ENCODE data around the gene TTLL9. TPM values are rescaled to one million over a fixed set of nuclear protein-coding genes. Genes with fewer than 3 reads are reported as not detected.

The TTLL9 gene
- polyA plus RNA-seq, 1 of the 3 experiments (the other 2 are of a cell fraction): 0.23 TPM

- Histone ChIP-seq H3K79me2 (ENCODE audit: insufficient read depth) (no peaks in the 10 kb centered on the region), H3K4me1 (ENCODE audit: control insufficient read depth in 1 of 2, insufficient read depth in 2 of 2, low read depth in 1 of 2, low read length in 1 of 2) (peaks cover 0 to 8% of the 10 kb centered on the region in 2 experiments; a peak in 1 of 4 replicates), H3K9me3 (no peaks in the 10 kb centered on the region), H4K20me1 (ENCODE audit: insufficient read depth) (no peaks in the 10 kb centered on the region), H3K36me3 (replicated peaks in 1 of 2; ENCODE audit: control insufficient read depth in 1 of 2, insufficient read depth in 2 of 2, low read length in 1 of 2) (no peaks in the 10 kb centered on the region), H3F3A (replicated peaks; ENCODE audit: insufficient read depth) (peaks cover 11% of the 10 kb centered on the region), H3K4me3 (ENCODE audit: low read depth in 2 of 2, low read length in 1 of 2) (peak overlapping the region; percentile 41 to 70), H3K27ac (ENCODE audit: low read depth in 2 of 2, low read length in 1 of 2) (peak overlapping the region in 1 of 2 experiments; percentile 66; a peak in 2 of 4 replicates), H2AFZ (ENCODE audit: low read depth) (no peak overlapping the region), H3K27me3 (ENCODE audit: insufficient read depth) (no peaks in the 10 kb centered on the region), H3K9me2 (no peaks in the 10 kb centered on the region), H3K9ac (no peak overlapping the region), H3K4me2 (peak overlapping the region; percentile 60; the same call in 1 of the 2 replicates)
- DNase-seq: peak; percentile 94
- WGBS (ENCODE audit: low lambda C conversion rate): 4% methylated on average over 25 of the region's 29 CpGs
- TF ChIP-seq RAD21 (IDR thresholded peaks at IDR 0.05; ENCODE audit: low read length) (peak; percentile 96), CTCF (IDR thresholded peaks at IDR 0.05) (peak; percentile 98), FOXJ3 (CRISPR knock-in tag; IDR thresholded peaks at IDR 0.05) (no peak), PBX3 (IDR thresholded peaks at IDR 0.05) (peak; percentile 84), SMC3 (IDR thresholded peaks at IDR 0.05; ENCODE audit: low read depth, low read length) (peak; percentile 90), CHD2 (IDR thresholded peaks at IDR 0.05; ENCODE audit: low read length, partially characterized antibody) (peak; percentile 68), TCF12 (IDR thresholded peaks at IDR 0.05) (peak; percentile 31; the same call in 1 of the 2 replicates), RCOR1 (IDR thresholded peaks at IDR 0.05; ENCODE audit: low read length) (peak; percentile 48; the same call in 1 of the 2 replicates), FOSL2 (IDR thresholded peaks at IDR 0.05; ENCODE audit: borderline replicate concordance, low read depth) (no peak)
- POLR2A ChIA-PET: no interaction called here
- CTCF ChIA-PET: interaction anchor here (0.6 to 7.6 kb wide), 64 partner anchors 9 to 830 kb away, joined by 3 to 174 read pairs (median 4); partner anchors contain the start of genes BCL2L1, FOXS1, PDRG1 and TM9SF4
These were observed 47.8 kb upstream of the TTLL9 start for GRCh38 chr20:31822421-31823330.

- Histone ChIP-seq H3F3A (replicated peaks; ENCODE audit: insufficient read depth) (peaks cover 11% of the 10 kb centered on the region), H4K20me1 (ENCODE audit: insufficient read depth) (no peaks in the 10 kb centered on the region), H3K79me2 (ENCODE audit: insufficient read depth) (no peaks in the 10 kb centered on the region), H3K36me3 (replicated peaks in 1 of 2; ENCODE audit: control insufficient read depth in 1 of 2, insufficient read depth in 2 of 2, low read length in 1 of 2) (no peaks in the 10 kb centered on the region), H3K4me2 (peak overlapping the region; percentile 60; the same call in 1 of the 2 replicates), H3K9ac (no peak overlapping the region), H3K4me1 (ENCODE audit: control insufficient read depth in 1 of 2, insufficient read depth in 2 of 2, low read depth in 1 of 2, low read length in 1 of 2) (peaks cover 0 to 8% of the 10 kb centered on the region in 2 experiments; a peak in 1 of 4 replicates), H3K9me2 (no peaks in the 10 kb centered on the region), H2AFZ (ENCODE audit: low read depth) (0 out of 2 replicates have a peak overlapping the region, but pooled peaks have one; percentile 16), H3K27me3 (ENCODE audit: insufficient read depth) (no peaks in the 10 kb centered on the region), H3K9me3 (no peaks in the 10 kb centered on the region), H3K4me3 (ENCODE audit: low read depth in 2 of 2, low read length in 1 of 2) (no peak overlapping the region; a peak in 1 of 4 replicates), H3K27ac (ENCODE audit: low read depth in 2 of 2, low read length in 1 of 2) (no peak overlapping the region)
- ChIA-PET CTCF (interaction anchor here (0.6 to 7.6 kb wide), 59 partner anchors 9 to 829 kb away, joined by 3 to 174 read pairs (median 5); partner anchors contain the start of genes BCL2L1, FOXS1, PDRG1 and TM9SF4), POLR2A (no interaction called here)
- 86% methylated on average over 9 of the region's 14 CpGs for WGBS (ENCODE audit: low lambda C conversion rate)
- TF ChIP-seq GABPA (IDR thresholded peaks at IDR 0.05; ENCODE audit: low read depth): no peak
- no peak for TF ChIP-seq TAF1 (IDR thresholded peaks at IDR 0.05; ENCODE audit: borderline replicate concordance, low read depth, low read length)
- no peak for TF ChIP-seq EP300 (IDR thresholded peaks at IDR 0.05; ENCODE audit: borderline replicate concordance in 1 of 2, low read depth in 1 of 2, low read length in 1 of 2)
- TF ChIP-seq MAX (IDR thresholded peaks at IDR 0.05; ENCODE audit: low read depth): no peak
- no peak for TF ChIP-seq NRF1 (IDR thresholded peaks at IDR 0.05; ENCODE audit: low read depth, low read length)
- TF ChIP-seq RFX5 (IDR thresholded peaks at IDR 0.05; ENCODE audit: low read length): no peak
- no peak for TF ChIP-seq GATA2 (CRISPR knock-in tag; IDR thresholded peaks at IDR 0.05)
- TF ChIP-seq YY1 (IDR thresholded peaks at IDR 0.05; ENCODE audit: low read depth): no peak
- no peak for TF ChIP-seq RCOR1 (IDR thresholded peaks at IDR 0.05; ENCODE audit: low read length)
- no peak for TF ChIP-seq MXI1 (IDR thresholded peaks at IDR 0.05; ENCODE audit: low read depth, low read length)
- no peak for TF ChIP-seq SMC3 (IDR thresholded peaks at IDR 0.05; ENCODE audit: low read depth, low read length)
- no peak for TF ChIP-seq PBX3 (IDR thresholded peaks at IDR 0.05)
- TF ChIP-seq EZH2phosphoT487 (IDR thresholded peaks at IDR 0.05; ENCODE audit: borderline replicate concordance, low read depth): no peak
- TF ChIP-seq CHD2 (IDR thresholded peaks at IDR 0.05; ENCODE audit: low read length, partially characterized antibody): no peak
- TF ChIP-seq MEF2A (IDR thresholded peaks at IDR 0.05; ENCODE audit: borderline replicate concordance, low read depth): no peak
- DNase-seq: peak; percentile 23
These were observed 46.9 kb upstream of the TTLL9 start for GRCh38 chr20:31823360-31824124.

Measured in SK-N-SH (cell line).